K562 (cell line): ENCODE measurements around the gene EGFR. TPM values are rescaled to one million over a fixed set of nuclear protein-coding genes. Genes with fewer than 3 reads are reported as not detected.
A peak's percentile ranks its signal among the peaks of the same experiment; 100 is the strongest.

ENCODE experiments used
- ATAC-seq: fragments of 200-7000 bp; cut with Tn5 transposase; 3 replicates; pipeline ENCODE4 v1.9.1; 2020; ENCODE audit warnings: moderate library complexity
- BruUV-seq: library from RNA; stranded (reverse); fragments of 400-500 nt; replicated peaks from 2 replicates; lab custom pipeline; 2021; lab: Mats Ljungman, UMichigan
- CTCF ChIA-PET: fragments of 300-600 bp; formaldehyde crosslinking; extraction: SDS; loops from one replicate; lab custom pipeline; 2021; ENCODE audit warnings: low intra/inter-chr PET ratio; lab: Yijun Ruan, JAX
- POLR2A ChIA-PET: fragments of 300-600, 350-650 bp; sonication (Branson Sonifier 250); formaldehyde crosslinking; extraction: SDS; loops from one replicate; lab custom pipeline; 2021; ENCODE audit warnings: antibody characterized with exemption, inconsistent platforms; lab: Yijun Ruan, JAX
- DNase-seq, 4 experiments: peaks; one replicate each; pipeline versions ENCODE4 v3.0.0 to v3.0.0-alpha.2; 2011 to 2018; ENCODE audit warnings: low spot score in 3 of 4, mixed read lengths in 3 of 4; ENCODE audit errors: extremely low read depth in 1 of 4
- FAIRE-seq: peaks from 2 replicates; lab custom pipeline; 2011; peaks lifted over from hg19 to GRCh38; lab: Jason Lieb, UNC
- H2AFZ ChIP-seq: 2 replicates; pipeline ENCODE4 v1.6.0; 2011; ENCODE audit warnings: low read depth, low read length, control low read depth, inconsistent platforms
- H3K27ac ChIP-seq: fragments of 200-600 bp; 3 replicates; pipeline ENCODE4 v1.8.0; 2011; ENCODE audit warnings: low read depth, mild to moderate bottlenecking, control low read depth, inconsistent platforms, low read length, moderate library complexity, mixed read lengths; ENCODE audit errors: extremely low read depth
- H3K27me3 ChIP-seq, 2 experiments: fragments of 300-600 bp in 1 of 2; 2 replicates in 1 of 2; 3 replicates in 1 of 2; pipeline versions ENCODE4 v1.6.0 to v1.8.0; 2011; ENCODE audit warnings: inconsistent platforms in 2 of 2, low read length in 2 of 2, mild to moderate bottlenecking in 1 of 2, mixed read lengths in 1 of 2, moderate library complexity in 1 of 2; ENCODE audit not compliant: control insufficient read depth in 2 of 2, insufficient read depth in 2 of 2
- H3K36me3 ChIP-seq: fragments of 300-600 bp; 3 replicates; pipeline ENCODE4 v1.8.0; 2011; ENCODE audit warnings: mild to moderate bottlenecking, low read length, inconsistent platforms; ENCODE audit not compliant: control insufficient read depth, insufficient read depth
- H3K4me1 ChIP-seq, 2 experiments: fragments of 200-600 bp in 1 of 2; replicated peaks in 1 of 2; 2 replicates in 1 of 2; 3 replicates in 1 of 2; pipeline versions ENCODE4 v1.5.1 to v1.8.0; 2011; ENCODE audit warnings: inconsistent platforms in 2 of 2, low read length in 2 of 2, mild to moderate bottlenecking in 1 of 2, mixed read lengths in 1 of 2, moderate library complexity in 1 of 2; ENCODE audit not compliant: control insufficient read depth in 2 of 2, insufficient read depth in 2 of 2
- H3K4me2 ChIP-seq: 2 replicates; pipeline ENCODE4 v1.6.1; 2011; ENCODE audit warnings: low read length, control low read depth, inconsistent platforms, mixed read lengths; ENCODE audit not compliant: insufficient read depth
- H3K4me3 ChIP-seq: fragments of 200-600 bp; sonication (generic), shearing (Covaris generic); 2 replicates; pipeline ENCODE4 v1.5.1; 2016; ENCODE audit warnings: control low read depth, inconsistent platforms
- H3K79me2 ChIP-seq: fragments of 200-600 bp; 3 replicates; pipeline ENCODE4 v1.8.0; 2011; ENCODE audit warnings: low read length, inconsistent platforms; ENCODE audit not compliant: control insufficient read depth, insufficient read depth
- H3K9ac ChIP-seq, 2 experiments: 2 replicates each; pipeline versions ENCODE4 v1.6.0 to v1.6.1; 2011; ENCODE audit warnings: low read depth in 2 of 2, low read length in 2 of 2, control low read depth in 1 of 2, inconsistent platforms in 1 of 2, mild to moderate bottlenecking in 1 of 2, mixed read lengths in 1 of 2; ENCODE audit not compliant: insufficient read depth in 1 of 2
- H3K9me1 ChIP-seq: one replicate; pipeline ENCODE4 v1.6.0; 2011; ENCODE audit warnings: inconsistent platforms, mild to moderate bottlenecking, low read length, moderate library complexity; ENCODE audit not compliant: control insufficient read depth, insufficient read depth
- H3K9me3 ChIP-seq: replicated peaks from 2 replicates; pipeline ENCODE4 v1.5.1; 2011; ENCODE audit warnings: low read depth, low read length, inconsistent platforms; ENCODE audit not compliant: control insufficient read depth, insufficient read depth
- H4K20me1 ChIP-seq: replicated peaks from 2 replicates; pipeline ENCODE4 v1.6.1; 2011; ENCODE audit warnings: low read length, inconsistent platforms, mixed read lengths; ENCODE audit not compliant: control insufficient read depth, insufficient read depth
- BDP1 ChIP-seq: IDR thresholded peaks from 3 replicates; pipeline ENCODE4 v1.6.1; 2011; ENCODE audit not compliant: insufficient read length, insufficient read depth
- BHLHE40 ChIP-seq: IDR thresholded peaks from 2 replicates; pipeline ENCODE4 v1.6.1; 2011; ENCODE audit warnings: low read length, improper control_type of control experiment
- C11orf30 ChIP-seq: fragments of 450-650 bp; IDR thresholded peaks from 2 replicates; pipeline ENCODE4 v1.6.1; 2016; ENCODE audit warnings: low read depth, mild to moderate bottlenecking
- CHD2 ChIP-seq: IDR thresholded peaks from 2 replicates; pipeline ENCODE4 v1.6.1; 2011; ENCODE audit warnings: low read depth, low read length
- CREBBP ChIP-seq: IDR thresholded peaks from one replicate; pipeline ENCODE4 v1.6.1; 2012; ENCODE audit warnings: low read depth, mild to moderate bottlenecking, control low read depth, inconsistent platforms, low read length
- ETV5 ChIP-seq: sonication (generic); formaldehyde crosslinking; IDR thresholded peaks from 2 replicates; pipeline ENCODE4 v1.4.0; 2020; ENCODE audit warnings: low read depth, mild to moderate bottlenecking, missing genetic modification reagents
- GTF2E2 ChIP-seq: fragments of 200-800 bp; sonication (Bioruptor generic); IDR thresholded peaks from 2 replicates; pipeline ENCODE4 v1.6.1; 2016; ENCODE audit warnings: missing genetic modification characterization, missing compliant biosample characterization
- KDM2B ChIP-seq: fragments of 250-450 bp; sonication (Bioruptor Pico); IDR thresholded peaks from 2 replicates; pipeline ENCODE4 v1.8.0; 2021; ENCODE audit warnings: mild to moderate bottlenecking, moderate library complexity
- NCOA1 ChIP-seq: fragments of 450-650 bp; IDR thresholded peaks from 2 replicates; pipeline ENCODE4 v1.6.1; 2016; ENCODE audit warnings: low read depth
- PKNOX1 ChIP-seq: fragments of 450-650 bp; IDR thresholded peaks from 2 replicates; pipeline ENCODE4 v1.6.1; 2016
- RBM39 ChIP-seq: fragments of 200-400 bp; formaldehyde crosslinking; optimal IDR thresholded peaks from 2 replicates; pipeline ENCODE3; 2018; ENCODE audit warnings: low read depth, low read length
- THAP7 ChIP-seq: fragments of 250-450 bp; sonication (Bioruptor Pico); IDR thresholded peaks from 2 replicates; pipeline ENCODE4 v1.5.0; 2021
- ZNF124 ChIP-seq: sonication (generic); formaldehyde crosslinking; IDR thresholded peaks from 2 replicates; pipeline ENCODE4 v1.8.1; 2022; ENCODE audit warnings: missing genetic modification reagents
- ZNF316 ChIP-seq: fragments of 450-650 bp; IDR thresholded peaks from 2 replicates; pipeline ENCODE4 v1.6.1; 2016
- ZNF398 ChIP-seq: fragments of 250-450 bp; sonication (Bioruptor Pico); IDR thresholded peaks from 2 replicates; pipeline ENCODE4 v1.8.0; 2021; ENCODE audit warnings: moderate library complexity, mild to moderate bottlenecking, inconsistent platforms
- ZNF445 ChIP-seq: fragments of 250-450 bp; sonication (Bioruptor Pico); IDR thresholded peaks from 2 replicates; pipeline ENCODE4 v1.4.0; 2020; ENCODE audit warnings: low read depth, mild to moderate bottlenecking, moderate library complexity
- ZNF551 ChIP-seq: fragments of 250-450 bp; sonication (Bioruptor Pico); IDR thresholded peaks from 2 replicates; pipeline ENCODE4 v1.5.0; 2021; ENCODE audit warnings: mild to moderate bottlenecking, moderate library complexity
- ZNF695 ChIP-seq: fragments of 450-650 bp; formaldehyde crosslinking; IDR thresholded peaks from 2 replicates; pipeline ENCODE4 v1.4.0; 2020; ENCODE audit warnings: mild to moderate bottlenecking, moderate library complexity
- WGBS: fragments of 100-300 bp; shearing (Covaris generic); methylation state at CpG from one replicate; pipeline ENCODE4 v1.1.6; 2016; ENCODE audit warnings: low coverage, mixed read lengths; ENCODE audit not compliant: insufficient coverage; ENCODE audit errors: missing lambda C conversion rate; 5-methylcytosine and 5-hydroxymethylcytosine counted together
- in situ Hi-C: fragments of 300-500 bp; cut with MboI; formaldehyde crosslinking; loops from 4 replicates; pipeline ENCODE4 v1.15.0; 2018; ENCODE audit warnings: inconsistent platforms, mixed read lengths
- intact Hi-C: fragments of 100-400 bp; cut with micrococcal nuclease; formaldehyde crosslinking; loops from 2 replicates; pipeline ENCODE4 v1.14.2; 2022
- polyA plus RNA-seq, 8 experiments: library from polyadenylated mRNA; depleted of rRNA in 4 of 8; stranded (reverse) in 5 of 8; unstranded in 3 of 8; fragments of >200 nt; fragmentation: Nextera tagmentation in 2 of 8; fragmentation: Illumina TruSeq in 1 of 8; extraction: Ambion mirVana in 2 of 8; extraction: Trizol in 1 of 8; gene quantifications; 2 replicates each; pipeline versions ENCODE4 v1.2.1 to v1.2.3, GENCODE V29; 2011 to 2014; ENCODE audit warnings: inconsistent platforms in 1 of 8, missing spikeins in 1 of 8
- total RNA-seq, 7 experiments: library from RNA; depleted of rRNA in 6 of 7; stranded (reverse); fragments of >200 nt in 6 of 7; fragmentation: Illumina TruSeq in 2 of 7; extraction: Trizol in 2 of 7; gene quantifications; 2 replicates each; pipeline versions ENCODE4 v1.2.1 to v1.2.3, GENCODE V29; 2011 to 2021; ENCODE audit warnings: low replicate concordance in 1 of 7

Gene EGFR
- total and polyA plus RNA-seq, 9 of the 15 experiments (the other 6 are each of a cell fraction or from before 2014, with no cell fraction given): 0.13 TPM; not detected in 8

GRCh38 chr7:55086413-55087201, 67.8 kb downstream of the EGFR start (continued):
- TF ChIP-seq PKNOX1: no peak
- no peak for TF ChIP-seq THAP7
- peak; percentile 15; the same call in 1 of the 2 replicates for TF ChIP-seq ZNF316
- peak; percentile 31; the same call in 1 of the 2 replicates for TF ChIP-seq C11orf30
- no peak for TF ChIP-seq BHLHE40
- TF ChIP-seq ZNF551 (CRISPR knock-in tag): no peak
- TF ChIP-seq RBM39: no peak

GRCh38 chr7:55087521-55087961, 68.7 kb downstream of the EGFR start:
- no peak overlapping the region for H2AFZ ChIP-seq
- no peaks in the 10 kb centered on the region for H3K9me1 ChIP-seq
- H3K79me2 ChIP-seq: no peaks in the 10 kb centered on the region
- intact Hi-C loops: no loop called here
- no peak for FAIRE-seq
- no peak overlapping the region for H3K4me2 ChIP-seq
- no peak overlapping the region for H3K9ac ChIP-seq
- no peaks in the 10 kb centered on the region for H4K20me1 ChIP-seq
- ATAC-seq: no peak
- no peak overlapping the region for H3K27ac ChIP-seq
- H3K36me3 ChIP-seq: no peaks in the 10 kb centered on the region
- DNase-seq: no peak
- no peaks in the 10 kb centered on the region for H3K9me3 ChIP-seq
- POLR2A ChIA-PET: no interaction called here
- BruUV-seq: no TSS peak
- no peaks in the 10 kb centered on the region for H3K4me1 ChIP-seq
- CTCF ChIA-PET: no interaction called here
- 11% methylated on average over 5 of the region's 5 CpGs for WGBS
- in situ Hi-C loops: no loop called here
- H3K27me3 ChIP-seq: peaks cover 4 to 9% of the 10 kb centered on the region in 2 experiments; a peak in 4 of 5 replicates
- H3K4me3 ChIP-seq: no peak overlapping the region
- TF ChIP-seq CREBBP (no peak), CHD2 (no peak), ZNF695 (CRISPR knock-in tag) (no peak), GTF2E2 (tag) (no peak), ZNF124 (no peak), KDM2B (CRISPR knock-in tag) (no peak), ZNF398 (no peak), ETV5 (CRISPR knock-in tag) (no peak), ZNF445 (no peak), PKNOX1 (no peak), BDP1 (no peak), NCOA1 (no peak)
